ENCODE measurements around the gene GPR176.

The GPR176 gene

DNA sequence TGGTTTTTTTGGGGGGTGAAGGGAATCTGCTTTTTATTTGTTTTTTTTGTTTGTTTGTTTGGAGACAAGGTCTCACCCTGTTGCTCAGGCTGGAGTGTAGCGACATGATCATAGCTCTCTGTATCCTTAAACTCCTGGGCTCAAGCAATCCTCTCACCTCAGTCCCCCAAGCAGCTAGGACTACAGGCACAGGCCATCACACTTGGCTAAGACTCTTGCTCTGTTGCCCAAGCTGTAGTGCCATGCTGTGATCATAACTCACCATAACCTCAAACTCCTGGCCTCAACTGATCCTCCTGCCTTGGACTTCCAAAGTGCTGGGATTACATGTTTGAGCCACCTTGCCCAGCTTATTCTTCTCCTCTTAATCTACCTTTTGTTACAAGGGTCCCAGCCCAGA lies 31.8 kb downstream of the GPR176 start:
- no peak for DNase-seq

DNA sequence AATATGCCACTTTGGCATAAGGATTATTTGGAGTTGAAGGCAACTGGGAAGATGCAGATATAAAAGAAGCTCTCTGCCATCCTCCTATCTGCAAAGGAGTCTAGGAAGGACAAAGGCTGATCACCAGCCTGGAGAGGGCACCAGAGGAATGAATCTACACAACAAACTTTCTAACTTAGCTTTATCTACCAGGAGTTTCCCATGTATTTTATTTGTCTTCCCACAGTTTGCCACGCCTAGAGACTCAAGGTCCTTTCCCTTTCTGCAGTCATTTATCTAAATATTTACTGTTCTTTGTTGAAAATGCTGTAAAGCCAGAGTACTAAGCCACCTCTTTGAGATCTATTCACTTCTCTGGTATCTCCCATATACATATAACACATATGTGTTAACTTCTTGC lies 32.2 kb downstream of the GPR176 start:
- DNase-seq = peak; percentile 14

DNA sequence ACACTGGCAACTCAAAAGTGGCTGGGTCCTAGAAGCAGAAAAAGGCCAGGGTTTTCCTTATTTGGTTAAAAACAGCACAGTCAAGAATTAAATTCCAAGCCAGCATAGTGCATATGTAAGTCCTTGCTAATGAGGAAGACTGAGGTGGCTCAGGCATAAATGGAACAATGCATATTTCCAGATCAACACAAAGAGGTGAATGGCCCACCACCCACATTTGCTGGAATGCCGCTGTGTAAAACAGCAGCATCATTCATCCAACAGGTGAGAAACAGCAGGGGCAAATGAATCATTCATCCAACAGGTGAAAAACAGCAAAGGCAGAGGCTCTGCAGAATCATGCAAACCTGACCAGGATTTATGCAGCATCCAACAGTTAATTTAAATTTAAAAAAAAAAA lies 32.9 kb downstream of the GPR176 start:
- no peak for DNase-seq

DNA sequence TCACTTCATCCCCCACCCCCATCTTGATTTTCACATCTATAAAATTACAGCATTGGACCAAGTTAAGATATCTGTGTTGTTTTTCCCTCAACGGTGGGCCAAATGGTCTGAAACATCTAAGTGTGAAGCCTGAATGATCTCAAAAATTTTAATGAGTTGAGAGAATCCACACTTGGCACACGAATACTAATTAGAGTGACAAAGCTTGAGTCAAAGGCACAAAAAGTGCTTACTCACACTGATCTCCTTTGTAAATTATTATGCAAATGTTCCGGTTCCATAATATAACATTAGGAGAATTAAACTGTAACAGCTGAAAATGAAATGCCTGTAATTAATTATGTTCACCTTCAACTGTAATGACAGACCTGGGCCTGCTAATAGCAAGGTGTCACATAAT lies 33.6 kb downstream of the GPR176 start:
- no peak for DNase-seq

DNA sequence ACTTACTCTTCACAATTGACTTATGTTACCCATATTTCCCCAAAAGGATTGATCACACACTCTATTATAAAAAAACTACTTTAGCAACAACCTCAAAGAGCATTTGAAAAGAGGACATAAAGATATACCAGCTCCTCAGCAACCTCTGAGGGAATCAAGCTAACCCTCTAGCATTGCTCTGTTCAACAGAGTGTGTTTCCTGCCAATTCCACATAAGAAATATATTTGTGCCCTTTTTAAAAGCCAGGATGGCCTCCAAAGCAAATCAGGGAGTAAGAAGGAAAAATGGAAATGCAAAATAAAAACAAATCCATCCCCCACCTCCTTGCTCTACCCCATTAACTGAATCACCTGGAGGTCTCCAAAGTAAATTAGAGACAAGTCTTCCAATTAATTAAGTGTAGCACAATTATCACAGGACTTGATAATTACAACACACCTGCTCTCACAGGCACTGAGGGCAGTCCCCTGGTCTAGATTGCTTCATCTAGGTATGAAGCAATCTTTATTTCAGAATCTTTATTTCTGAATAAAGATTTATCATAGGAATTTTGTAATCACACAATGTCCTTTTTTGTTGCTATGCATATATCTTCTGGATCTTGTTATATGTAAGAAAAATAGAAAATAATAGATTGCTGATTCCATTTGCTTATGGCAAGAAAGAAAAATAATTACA lies 34.8 kb downstream of the GPR176 start:
- no peak for DNase-seq

DNA sequence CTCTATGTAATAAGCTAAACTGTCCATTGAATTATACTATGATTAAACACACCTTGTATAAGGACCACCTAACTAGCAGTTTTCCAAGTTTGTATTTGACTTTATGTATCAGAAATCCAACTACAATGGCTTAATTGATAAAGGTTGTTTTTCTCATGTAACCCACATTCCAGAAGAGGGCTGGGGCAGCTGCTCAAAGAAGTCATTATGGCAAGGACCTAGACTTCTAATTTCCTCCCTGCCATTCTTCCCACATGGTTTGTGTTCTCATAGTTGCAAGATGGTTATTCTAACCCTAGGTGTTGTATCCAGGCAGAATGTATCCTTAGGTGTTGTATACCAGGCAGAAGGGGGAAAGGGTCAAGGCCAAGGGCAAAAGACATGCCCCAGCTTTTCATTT lies 35.7 kb downstream of the GPR176 start:
- no peak for DNase-seq

DNA sequence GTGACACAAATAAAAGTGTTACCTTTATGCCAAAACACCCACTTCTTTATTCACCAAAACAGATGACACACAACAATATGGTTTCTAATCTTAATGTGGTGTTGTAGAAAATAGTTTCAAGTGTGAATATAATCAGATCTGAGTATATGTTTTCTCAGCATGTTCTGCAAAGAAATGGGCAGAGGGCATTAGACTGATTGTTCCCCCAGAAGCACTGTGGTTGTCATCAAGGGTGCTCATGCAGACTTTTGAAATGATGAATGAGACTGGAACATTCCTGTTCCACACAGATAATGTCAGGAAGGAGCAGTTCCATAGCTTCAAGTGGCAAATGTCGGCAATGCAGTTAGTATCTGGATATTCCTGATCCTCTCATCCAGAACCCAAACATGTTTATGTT lies 37.5 kb downstream of the GPR176 start:
- DNase-seq = no peak

DNA sequence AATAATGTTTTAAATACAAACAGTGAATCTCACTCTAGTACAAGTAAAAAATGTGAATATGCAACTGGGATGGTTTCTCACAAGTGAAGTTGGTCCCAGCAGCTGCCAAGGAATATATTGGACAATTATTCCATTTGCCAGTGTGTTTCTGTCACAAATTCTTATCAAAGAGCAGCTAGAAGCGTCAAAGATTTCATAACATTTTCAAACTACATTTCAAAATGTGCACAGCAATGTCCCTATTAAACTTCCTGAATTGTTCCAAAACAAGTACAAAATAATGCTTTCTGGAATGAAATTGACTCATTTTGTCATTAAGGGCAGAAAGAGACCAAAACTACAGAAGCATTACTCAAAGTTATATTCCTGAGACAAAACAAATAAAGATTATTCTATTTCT lies 38.3 kb downstream of the GPR176 start:
- DNase-seq = no peak

DNA sequence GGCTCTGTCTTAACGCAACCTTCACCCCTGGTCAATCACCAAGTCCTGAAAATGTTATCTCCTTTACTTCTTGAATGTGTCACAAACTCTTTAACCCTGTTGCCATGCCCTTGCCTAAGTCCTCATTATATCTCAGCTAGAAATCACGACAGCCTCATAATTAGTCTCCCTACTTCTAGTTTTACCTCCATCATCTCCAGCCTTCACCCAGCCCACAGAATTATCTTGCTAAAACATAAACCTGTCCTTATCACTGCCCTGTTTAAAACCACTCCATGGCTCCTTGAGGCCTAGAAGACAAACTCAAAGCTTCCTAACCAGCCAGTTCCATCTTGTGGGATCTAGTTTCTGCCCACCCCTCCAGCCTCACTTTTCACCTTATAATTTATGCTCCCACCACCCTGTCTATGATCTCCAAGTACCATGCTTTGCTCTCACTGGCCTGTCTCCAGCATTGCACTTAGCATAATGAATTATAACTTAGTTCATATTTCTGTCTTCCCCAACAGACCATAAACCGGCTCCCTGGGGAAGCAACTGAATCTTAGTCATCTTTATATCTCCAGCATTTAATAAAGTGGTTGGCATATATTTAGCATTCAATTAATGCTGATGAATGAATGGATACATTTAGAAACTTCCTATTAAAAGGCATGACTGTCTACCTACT lies 39.2 kb downstream of the GPR176 start:
- DNase-seq = no peak

DNA sequence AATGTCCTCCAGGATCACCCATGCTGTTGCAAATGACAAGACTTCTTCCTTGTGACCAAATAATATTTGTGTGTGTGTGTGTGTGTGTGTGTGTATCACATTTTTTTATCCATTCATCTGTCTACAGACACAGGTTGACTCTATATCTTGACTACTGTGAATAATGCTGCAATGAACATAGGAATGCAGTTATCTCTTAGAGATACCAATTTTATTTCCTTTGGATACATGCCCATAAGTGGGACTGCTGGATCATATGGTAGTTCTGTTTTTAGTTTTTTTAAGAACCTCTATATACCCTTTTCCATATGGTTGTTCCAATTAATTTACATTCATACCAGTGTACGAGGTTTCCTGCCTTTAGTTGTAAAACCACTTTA lies 41.7 kb downstream of the GPR176 start:
- DNase-seq = no peak

DNA sequence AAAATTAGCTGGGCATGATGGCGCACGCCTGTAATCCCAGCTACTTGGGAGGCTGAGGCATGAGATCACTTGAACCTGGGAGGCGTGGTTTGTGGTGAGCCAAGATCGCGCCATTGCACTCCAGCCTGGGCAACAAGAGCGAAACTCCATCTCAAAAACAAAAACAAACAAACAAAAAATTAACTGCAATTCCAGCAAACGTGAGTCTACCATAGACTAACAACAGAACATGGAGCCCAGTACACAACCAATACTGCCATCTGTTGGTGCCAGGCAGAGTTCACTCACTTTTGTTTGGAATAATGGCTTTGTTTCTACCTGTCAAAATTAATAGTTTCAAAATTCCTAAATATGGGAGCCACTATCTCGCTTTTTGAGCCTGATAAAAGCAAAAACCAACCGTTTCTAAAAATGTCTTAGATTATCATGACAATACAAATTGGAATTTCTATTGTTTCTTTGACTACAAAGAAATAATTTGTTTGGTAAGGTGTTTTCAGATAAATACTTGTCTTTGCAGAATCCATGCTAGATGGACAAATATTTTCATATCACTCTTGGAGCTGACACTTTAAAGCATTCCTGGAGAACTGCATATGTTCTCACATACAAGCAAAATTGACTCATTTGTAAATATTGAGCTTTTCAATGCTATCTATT lies 45.0 kb downstream of the GPR176 start:
- DNase-seq = peak; percentile 43

DNA sequence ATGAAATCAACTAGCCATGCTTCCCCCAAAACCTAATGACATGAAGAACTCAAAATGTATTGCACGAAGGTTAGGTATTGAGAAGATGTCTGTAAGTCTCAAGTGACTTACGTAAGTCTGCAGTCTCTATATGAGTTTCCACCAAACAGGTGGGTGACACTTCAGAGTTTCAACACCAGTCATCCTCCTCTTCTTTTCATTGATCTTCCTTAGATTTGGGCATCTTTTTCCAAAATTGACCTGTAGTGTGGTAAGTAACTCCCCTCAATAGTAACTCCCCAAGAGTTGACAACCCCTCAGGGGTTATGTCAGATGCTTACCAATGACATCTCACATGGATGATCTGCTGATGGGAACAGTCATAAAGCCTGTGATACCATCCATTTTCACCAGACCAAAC lies 46.1 kb downstream of the GPR176 start:
- DNase-seq = peak; percentile 56

DNA sequence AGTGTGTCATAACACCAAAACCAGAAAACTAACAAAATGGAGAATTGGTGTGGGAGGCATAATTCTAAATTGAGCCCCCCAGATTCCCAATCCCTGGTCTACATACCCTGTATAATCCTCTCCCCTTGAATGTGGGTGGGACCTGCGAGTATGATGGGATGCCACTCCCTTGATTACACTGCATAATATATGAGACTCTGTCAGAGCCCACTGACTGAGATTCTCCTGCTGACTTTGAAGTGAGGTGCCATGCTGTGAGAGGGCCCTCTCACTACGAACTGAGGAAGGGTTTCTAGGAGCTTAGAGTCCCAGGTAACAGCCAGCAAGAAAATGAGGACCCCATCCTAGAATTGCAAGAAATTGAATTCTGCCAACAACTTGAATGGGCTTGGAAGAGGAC lies 49.5 kb downstream of the GPR176 start:
- no peak for DNase-seq

DNA sequence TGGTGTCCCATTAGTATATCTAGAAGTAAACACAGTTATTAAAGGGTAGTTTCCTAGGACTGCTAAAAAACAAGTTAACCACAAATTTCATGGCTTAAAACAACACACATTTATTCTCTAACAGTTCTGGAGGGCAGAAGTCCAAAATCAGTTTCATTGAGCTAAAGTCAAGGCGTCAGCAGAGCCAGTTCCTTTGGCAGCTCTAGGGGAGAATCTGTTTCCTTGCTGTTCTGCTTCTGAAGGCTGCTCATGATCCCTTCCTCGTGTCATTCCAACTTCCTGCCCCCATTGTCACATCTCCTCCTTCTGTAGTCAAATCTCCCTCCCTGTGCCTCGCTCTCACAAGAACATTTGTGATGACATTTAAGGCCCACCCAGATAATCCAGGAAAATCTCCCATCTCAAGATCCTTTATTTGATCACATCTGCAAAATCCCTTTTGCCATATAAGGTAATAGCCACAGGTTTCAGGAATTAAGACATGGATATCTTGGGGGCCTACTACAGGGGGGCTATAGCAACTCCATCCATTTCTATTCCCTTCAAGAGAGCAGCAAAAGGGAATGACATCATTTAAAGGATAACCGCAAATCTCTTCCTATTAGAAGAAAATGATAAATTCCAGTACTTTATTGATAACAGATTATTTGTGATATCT lies 50.1 kb downstream of the GPR176 start:
- no peak for DNase-seq

DNA sequence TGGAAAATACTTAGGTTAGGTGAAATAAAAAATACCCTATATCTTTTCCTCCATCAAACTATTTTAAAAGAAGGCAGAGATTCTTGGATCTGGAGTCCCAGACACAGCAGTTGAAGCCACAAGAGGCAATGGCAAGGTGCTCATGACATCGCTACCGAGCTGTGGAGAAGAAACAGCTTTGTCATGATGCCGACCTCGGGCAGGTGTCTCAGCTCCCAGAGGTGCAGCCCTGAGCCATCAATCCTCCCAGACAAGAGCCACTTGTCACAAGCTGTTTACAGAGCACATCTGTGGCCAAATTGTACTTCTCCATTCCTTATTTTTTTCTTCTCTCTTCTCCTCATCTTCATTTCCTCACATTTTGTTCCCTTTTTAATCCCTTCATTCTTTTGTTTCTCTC lies 50.8 kb downstream of the GPR176 start:
- DNase-seq = no peak

DNA sequence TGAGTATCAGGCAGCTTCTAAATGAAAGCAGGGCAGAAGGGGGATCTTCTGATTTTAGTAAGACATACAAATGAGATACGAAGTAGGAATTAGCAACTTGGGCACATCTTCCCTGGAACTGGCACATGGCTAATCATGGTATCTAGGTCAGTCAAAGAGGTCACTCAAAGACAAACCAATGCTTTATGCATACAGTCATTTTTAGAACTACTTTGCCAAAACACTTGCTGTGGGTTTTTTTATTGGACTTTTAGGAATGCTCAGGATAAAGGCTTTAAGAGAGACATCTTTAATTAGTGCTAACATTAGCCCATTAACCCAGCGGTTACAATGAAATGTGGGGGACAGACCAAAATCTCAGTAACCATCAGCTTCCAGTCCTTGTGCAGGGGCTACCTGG lies 51.7 kb downstream of the GPR176 start:
- DNase-seq = no peak

DNA sequence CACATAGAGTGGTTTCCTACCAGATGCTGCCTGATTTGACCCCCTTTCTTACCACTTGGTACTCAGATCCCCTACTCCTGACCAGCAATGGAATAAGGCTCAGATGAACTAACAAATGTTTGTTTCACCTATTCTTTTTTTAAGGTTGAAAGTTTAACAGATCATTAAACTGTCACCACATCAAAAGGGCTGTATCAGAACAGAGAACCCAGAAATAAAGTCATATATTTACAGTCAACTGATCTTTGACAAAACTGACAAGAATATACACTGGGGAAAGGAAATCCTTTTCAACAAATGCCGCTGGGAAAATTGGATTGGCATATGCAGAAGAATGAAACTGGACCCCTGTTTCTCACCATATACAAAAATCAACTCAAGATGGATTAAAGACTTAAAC lies 56.0 kb downstream of the GPR176 start:
- DNase-seq = no peak

DNA sequence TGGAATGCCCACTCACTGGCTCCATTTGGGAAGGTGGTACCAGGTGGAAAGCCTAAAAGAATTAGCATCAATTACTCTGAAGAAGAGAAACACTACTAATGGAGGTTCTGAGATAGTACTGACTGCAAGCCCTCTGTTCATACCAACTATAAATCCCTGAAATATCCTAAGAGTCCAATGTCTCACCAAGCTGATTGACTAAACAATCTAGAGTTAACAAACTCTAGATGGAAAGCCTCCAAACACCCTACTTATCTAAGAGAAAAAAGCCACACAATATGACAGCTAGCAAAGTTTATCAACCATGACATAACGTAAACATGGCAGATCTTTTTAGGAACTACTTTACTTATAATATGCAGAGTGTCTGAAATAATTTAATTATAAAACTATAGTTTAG lies 59.2 kb downstream of the GPR176 start:
- DNase-seq = no peak

DNA sequence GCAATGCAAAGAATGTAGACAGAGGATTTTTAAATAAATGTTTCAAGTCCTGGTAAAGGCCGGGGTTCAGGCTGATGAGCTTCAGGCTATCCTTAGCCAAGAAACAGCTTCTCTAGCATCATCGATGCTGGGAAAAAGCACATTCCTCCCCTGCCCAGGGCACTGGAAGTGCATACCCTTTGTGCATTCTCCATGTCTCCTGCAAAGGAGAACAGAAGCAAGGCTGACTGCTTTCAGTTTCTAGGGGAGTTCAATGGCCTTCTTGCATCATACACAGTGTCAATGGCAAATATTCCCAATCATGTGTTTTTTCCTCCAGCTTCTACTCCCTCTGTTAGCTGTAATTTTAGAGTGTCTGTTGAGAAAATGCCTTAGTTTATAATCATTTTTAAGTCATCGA lies 59.9 kb downstream of the GPR176 start:
- no peak for DNase-seq

DNA sequence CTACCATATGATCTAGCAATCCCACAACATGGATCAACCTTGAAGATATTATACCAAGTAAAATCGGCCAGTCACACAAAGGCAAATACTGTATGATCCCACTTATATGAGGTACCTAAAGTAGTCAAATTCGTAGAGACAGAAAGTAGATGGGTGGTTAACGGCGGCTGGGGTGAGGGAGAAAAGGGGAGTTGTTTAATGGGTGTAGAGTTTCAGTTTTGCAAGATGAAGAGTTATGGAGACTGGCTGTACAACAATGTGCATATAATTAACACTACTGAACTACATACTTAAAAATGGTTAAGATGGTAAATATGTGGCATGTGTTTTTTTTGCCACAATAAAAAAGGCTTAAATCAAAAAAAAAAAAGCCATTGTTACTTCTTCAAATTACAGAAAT lies 60.4 kb downstream of the GPR176 start:
- DNase-seq = no peak

DNA sequence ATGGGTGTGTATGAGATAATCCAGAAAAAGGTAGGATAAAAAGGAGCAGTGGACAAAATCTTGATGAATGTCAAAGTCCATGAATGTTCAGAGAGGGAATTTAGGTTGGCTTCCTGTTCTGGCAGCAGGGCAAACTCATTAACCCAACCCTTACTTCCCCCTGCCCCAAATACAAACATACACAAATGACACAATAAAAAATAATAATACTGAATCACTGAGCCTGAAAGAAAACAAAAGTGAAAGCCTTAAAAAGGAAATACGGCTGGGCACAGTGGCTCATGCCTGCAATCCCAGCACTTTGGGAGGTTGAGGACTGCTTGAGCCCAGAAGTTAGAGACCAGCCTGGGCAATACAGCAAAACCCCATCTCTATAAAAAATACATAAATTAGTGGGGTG lies 62.9 kb downstream of the GPR176 start:
- DNase-seq = no peak

DNA sequence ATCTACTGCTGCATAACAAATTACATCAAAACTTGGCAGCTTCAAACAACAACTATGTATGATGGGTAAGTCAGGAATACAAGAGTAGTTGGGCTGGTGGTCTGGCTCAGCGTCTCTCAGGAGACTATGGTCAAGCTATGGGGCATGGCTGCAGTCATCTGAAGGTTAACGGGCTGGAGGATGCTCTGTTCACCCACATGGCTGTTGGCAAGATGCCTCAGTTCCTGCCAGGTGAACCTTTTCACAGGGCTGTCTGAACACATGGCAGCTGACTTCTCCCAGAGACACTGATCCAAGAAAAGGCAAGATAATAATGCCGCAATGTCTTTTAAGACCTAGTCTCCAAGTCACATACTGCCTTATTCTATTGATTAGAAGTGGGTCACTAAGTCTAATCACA lies 63.7 kb downstream of the GPR176 start:
- no peak for DNase-seq

DNA sequence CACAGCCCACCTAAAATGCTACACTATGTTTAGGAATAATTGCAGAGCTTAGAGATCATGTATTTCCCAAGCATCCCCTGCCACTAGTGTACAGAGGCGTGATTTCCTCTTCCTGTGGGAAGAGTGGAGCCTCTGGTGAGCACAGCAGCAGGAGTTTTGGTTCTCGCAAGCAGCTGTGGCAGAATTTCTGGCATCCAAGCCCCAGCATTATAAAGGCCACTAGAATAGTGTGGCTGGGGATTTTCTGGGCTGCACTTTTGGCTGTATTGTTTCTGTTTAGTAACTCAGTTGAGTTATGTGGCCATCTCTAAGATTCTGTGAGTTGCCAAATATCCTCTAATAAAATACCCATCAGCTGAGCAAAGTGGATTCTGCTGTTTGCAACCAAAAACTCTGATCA lies 64.7 kb downstream of the GPR176 start:
- no peak for DNase-seq

DNA sequence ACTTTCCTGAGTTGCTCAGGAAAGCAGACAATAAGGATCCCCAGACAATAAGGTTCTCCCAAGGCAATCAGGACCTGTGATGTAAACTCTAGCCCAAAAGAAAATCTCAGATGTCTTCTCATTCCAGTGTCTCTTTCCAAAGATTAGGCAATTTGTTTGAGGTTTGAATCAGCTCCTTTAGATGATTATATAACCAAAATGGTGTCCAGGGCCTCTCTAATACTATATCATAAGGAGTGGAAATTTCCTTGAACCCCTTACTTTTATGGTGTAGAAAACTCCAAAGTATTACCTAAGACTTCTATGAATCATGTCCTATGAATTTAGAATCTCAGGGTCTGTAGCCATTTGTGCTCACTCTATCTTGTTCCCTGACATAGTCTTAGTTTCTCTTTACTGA lies 65.9 kb downstream of the GPR176 start:
- no peak for DNase-seq

All from activated CD4-positive, alpha-beta T cell treated with anti-CD3 and anti-CD28 coated beads, Interleukin-10, Interleukin-2, amounts not matched to agents 100 ng/mL and 50 ng/mL, durations not matched to agents 16 hours and 8 hours (primary cell).